GM19463 (cell line): Measurements from ENCODE around the gene APPBP2.

Source experiments
- ATAC-seq: cut with Tn5 transposase; IDR thresholded peaks from one replicate; pipeline ENCODE4 v1.9.1; 2021; ENCODE audit warnings: mild to moderate bottlenecking, moderate library complexity; ENCODE audit not compliant: unreplicated experiment

Gene APPBP2

DNA sequence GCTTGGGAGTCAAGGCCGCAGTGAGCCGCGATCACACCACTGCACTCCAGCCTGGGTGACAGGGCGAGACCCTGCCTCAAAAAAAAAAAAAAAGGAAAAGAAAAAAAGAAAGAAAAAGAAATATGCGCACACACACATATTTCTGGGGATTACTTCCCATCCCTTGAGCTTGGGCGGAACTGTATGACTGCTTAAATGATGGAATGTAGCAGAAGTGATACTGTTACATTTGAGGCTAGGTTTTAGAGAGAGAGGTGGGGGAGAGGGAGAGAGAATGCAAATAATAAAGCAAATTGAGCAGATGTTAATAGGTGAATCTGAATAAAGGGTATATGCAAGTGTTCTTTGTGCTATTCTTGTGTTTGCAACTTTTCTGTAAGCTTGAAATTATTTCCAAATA lies 122.1 kb downstream of the APPBP2 start:
- no peak for ATAC-seq

DNA sequence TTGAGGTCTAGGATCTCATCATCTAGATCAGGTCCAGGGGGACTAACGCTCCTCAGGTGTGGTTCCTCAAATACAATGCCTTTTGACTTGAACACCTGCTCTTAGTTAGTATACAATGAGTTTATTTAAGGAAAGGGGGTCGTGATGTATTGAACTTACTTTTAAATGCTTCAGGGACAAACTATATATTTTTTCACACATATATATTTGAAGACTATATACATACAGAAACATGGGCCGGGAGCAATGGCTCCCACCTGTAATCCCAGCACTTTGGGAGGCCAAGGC lies 122.6 kb downstream of the APPBP2 start:
- ATAC-seq = no peak

DNA sequence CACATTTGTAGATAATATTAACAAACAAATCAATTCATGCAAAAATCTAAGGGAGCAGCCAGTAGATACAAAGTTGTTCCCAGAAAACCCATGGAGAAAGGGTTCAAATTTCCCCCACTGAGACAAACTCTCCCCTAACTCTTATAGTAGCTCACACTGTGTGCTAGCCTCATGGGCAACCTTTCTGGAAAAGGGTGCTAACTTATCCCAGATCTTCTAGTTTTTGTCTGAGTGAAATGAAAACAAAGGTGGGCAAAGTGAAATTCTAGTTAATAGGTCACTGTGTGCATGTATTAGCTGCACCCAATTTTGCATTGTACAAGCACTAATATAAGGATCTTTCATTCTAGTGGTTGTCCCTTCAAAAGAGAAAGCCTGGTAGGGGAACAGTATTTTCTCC lies 124.2 kb downstream of the APPBP2 start:
- no peak for ATAC-seq

DNA sequence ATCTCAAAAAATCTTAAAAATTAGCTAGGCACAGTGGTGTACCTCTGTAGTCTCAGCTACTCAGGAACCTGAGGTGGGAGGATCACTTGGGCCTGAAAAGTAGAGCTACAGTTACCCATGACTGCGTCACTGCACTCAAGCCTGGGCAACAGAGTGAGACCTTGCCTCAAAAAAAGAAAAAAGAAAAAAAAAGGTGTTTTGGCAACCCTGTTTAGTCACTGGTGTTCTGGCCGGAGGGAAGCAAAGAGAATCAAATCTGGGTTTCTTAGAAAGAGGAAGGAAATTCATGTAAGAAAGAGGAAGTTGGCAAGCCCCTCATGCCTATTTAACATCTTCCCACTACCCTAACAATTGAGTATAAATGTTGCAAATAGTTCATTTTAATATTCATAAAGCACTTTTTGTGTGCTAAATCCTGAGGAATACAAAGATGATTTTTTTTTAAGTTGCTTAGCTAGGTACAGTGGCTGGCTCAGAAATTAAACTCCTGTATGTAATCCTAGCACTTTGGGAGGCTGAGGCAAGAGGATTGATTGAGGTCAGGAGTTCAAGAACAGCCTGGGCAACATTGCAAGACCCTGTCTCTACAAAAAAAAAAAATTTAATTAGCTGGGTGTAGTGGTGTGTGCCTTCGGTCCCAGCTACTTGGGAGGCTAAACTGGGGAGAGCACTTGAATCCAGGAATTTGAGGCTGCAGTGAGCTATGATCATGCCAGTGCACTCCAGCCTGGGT lies 127.6 kb downstream of the APPBP2 start:
- ATAC-seq = no peak

DNA sequence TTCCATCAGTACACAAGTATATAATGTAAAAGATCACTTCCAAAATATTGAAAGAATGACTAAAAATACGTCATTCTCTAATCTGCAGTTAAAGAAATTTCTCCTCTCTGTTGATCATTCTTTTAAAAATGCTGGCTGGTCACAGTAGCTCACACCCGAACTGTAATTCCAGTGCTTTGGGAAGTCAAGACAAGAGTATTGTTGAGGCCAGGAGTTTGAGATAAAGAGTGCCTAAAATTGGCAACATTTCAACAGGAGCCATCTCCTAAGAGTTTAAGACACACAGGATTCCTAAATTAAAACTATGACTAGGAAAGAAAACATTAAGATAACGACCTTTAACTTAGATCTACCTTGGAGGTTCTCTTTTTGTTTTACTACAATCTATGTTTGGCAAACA lies 129.6 kb downstream of the APPBP2 start:
- no peak for ATAC-seq

DNA sequence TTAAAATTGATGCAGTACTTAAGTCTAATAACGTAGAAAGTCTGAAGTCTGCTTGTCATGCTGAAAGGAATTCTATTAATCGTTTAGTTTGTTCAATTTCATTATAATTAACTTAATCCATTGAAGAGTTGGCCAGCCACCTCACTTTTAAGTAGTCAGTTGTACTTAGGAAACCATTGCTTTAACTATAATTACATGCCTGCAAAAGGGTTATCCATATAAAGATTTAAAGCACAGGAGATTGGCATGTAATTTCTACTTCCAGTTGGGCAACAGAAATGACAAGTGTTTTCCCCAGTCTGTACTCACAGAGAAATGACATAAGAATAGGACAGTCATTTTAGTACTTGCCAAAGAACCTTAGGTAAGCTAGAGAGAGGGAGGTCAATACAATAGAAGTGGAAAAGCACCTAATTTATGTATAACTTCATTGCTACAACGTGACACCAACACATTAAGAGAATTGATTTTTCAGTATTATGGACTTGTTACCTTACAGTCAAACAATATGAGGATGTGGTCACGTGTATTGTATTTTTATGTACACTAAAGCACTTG lies 130.5 kb downstream of the APPBP2 start:
- no peak for ATAC-seq

DNA sequence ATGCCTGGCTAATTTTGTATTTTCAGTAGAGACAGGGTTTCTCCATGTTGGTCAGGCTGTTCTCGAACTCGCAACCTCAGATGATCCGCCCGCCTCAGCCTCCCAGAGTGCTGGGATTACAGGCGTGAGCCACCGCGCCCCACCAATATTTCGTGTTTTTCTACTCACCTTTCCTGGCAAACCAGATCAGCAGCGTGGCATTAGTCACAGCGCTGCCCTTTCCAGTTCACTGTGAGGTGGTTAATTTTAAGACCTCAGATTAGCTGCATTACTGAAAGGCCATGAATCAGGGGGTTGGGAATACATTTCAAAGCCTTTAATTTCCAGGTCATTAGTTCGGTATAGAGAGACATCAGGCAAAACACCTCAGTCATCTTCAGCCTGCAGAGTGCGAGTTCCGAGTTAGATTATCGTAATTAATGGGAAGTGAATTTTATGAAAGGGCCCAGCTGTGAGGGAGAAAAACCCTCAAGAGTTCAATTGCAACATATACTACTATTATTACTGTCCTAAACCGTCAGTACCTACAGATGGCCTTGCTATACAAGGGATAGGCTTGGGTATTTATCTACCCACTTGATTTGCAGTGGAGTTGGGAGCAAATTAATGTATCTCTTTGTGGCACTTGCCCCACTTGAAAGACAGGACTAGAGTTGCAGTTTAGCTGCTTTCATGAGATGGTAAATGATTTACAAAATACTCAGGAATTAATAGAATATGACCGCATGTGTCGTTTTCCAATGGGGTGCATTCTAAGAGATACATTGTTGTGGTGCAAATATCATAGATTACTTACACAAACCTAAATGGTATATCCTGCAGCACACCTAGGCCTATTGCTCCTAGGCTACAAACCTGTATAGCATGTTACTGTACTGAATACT lies 132.0 kb downstream of the APPBP2 start:
- ATAC-seq = no peak
